ENCODE results near the gene NR0B1.

DNA sequence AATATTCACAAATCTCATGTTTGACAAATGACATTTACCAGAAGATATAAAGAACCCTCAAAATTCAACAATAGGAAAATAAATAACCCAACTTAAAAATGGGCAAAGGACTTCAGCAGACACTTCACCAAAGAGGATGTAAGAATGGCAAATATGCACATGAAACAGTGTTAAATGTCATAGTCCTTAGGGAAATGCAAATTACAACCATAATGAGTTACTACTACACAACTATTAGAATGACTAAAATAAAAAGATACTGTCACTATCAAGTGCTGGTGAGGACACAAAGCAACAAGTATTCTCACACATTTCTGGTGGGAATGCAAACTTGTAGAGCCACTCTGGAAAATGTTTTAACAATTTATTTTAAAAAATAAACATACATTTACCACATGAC lies 40.8 kb upstream of the NR0B1 start:
- TF ChIP-seq EZH2 (IDR thresholded peaks at IDR 0.05), result no peak
- TF ChIP-seq POLR2AphosphoS5 (IDR thresholded peaks at IDR 0.05; ENCODE audit: borderline replicate concordance, low read depth, low read length), result no peak
- TF ChIP-seq FOXP2 (optimal IDR thresholded peaks at IDR 0.05; ENCODE audit: control extremely low read depth, extremely low read length, insufficient read depth), result no peak
